ENCODE measurements around the gene CCDC78.

DNA sequence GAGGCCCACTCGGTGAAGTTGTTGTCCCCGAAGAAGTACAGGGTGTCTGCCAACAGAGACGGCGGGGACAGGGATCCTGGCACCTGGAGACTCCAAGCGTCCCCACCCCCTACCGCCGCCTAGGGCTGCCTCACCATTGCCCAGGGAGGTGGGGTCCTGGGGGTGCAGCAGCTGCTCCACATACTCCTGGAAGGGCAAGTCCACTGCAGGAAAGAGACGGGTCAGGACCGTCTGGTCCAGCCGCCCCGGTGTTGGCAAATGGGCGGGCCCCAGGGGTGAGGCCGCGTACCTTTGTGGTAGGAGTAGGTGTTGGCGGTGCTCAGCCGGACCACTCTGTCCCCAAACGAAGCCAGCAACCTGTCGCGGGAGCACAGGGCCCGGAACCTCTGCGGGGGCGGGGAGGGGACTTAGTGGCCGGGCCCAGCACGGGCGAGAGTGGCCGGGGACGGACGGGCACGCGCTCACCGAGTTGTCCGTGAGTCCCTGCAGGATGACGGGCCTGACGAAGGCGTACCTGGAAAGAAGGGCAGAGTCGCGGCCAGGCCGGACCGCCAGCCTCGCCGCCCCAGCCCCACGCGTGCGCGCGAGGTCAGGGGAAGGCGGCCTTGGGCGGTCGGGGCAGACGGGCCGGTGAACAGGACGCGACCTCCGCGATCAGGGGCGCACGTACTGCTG is 42.7 kb downstream of the CCDC78 start:
- TF ChIP-seq POLR2AphosphoS5 (IDR thresholded peaks at IDR 0.05; ENCODE audit: low read depth, low read length) (no peak), POLR2A (IDR thresholded peaks at IDR 0.05; ENCODE audit: low read depth, low read length) (no peak), TAF1 (IDR thresholded peaks at IDR 0.05; ENCODE audit: borderline replicate concordance, low read depth, low read length) (no peak)
